ENCODE measurements around the gene MCM10.
A peak's percentile ranks its signal among the peaks of the same experiment; 100 is the strongest.
"Not testable (repeated sequence)": the region's sequence is repeated elsewhere in the genome, so short reads cannot be mapped to it uniquely, and the experiment has no call there.

Gene MCM10

DNA sequence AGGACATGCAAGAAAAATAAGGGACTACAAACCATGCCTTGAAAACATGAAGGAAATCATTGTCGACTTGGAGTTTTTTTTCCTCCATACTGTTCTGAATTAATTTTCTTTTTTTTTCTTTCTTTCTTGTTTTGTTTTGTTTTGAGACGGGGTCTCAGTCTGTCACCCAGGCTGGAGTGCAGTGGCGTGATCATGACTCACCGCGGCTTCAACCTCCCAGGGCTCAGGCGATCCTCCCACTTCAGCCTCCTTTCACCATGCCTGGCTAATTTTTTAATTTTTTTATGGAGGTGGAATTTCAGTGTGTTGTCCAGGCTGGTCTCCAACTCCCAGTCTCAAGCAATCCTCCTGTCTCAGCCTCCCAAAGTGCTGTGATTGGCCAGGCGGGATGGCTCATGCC, 61.2 kb downstream of the MCM10 start:
- DNase-seq = no peak

- DNase-seq = no peak
These were observed 61.9 kb downstream of the MCM10 start for GRCh38 chr10:13223241-13223640.

GRCh38 chr10:13224210-13224995, 63.0 kb downstream of the MCM10 start:
- DNase-seq = no peak

GRCh38 chr10:13225601-13226000, 64.2 kb downstream of the MCM10 start:
- no peak for DNase-seq

DNA sequence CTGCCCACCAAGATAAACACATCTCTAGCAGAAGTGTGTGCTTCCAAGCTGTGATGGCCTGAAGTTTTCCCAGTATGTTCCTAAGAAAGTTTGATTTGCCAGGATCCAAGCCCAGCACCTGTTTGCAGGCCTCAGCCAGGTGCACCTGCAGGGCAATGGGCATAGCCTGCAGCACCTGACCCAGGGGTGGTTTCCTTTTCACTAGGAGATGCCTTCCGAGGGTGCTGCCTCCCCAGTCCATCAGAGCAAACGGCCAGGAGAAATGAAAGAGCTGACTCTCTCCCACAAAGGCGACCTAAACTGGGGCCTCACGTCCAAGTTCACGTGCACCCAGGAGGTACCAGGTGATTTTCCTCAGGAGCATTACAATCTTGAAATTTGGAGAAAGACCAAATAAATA, 65.7 kb downstream of the MCM10 start:
- DNase-seq = no peak

DNA sequence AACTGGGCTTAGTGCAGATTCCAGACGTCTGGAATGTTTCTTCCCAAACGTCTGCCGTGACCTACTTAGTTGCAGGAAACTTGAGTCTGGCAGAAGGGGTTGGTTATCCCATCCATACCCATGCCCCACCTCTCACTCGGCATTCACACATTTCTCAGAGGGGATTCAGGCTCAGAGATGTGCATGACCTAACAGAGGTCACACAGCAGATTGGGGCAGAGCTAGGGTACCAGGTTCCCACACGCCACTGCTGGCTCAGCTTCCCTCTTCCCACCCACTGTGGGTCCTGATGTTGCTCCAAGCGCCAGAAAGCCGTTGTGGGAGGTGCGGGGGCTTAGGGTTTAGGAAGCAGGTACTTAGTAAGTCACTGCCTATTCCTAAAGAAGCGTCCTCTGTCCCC, 69.8 kb downstream of the MCM10 start:
- no peak for DNase-seq

DNA sequence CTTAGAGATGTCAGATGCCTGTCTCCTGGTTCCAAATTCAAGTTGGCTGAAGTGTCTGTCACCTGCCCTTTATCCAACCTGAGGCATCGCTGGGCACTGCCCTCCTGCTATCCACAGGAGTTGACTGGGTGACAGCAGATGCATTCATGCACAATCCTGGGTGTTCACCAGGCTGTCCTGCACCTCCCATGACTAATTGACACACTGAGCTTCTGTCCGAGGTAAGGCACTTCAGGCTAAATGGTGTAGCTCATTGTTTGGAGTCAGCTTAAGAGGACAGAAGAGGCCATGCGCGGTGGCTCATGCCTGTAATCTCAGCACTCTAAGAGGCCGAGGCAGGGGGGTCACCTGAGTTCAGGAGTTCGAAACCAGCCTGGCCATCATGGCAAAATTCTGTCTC, 70.5 kb downstream of the MCM10 start:
- peak; percentile 58 for DNase-seq

- no peak for DNase-seq
These were observed 72.0 kb downstream of the MCM10 start for GRCh38 chr10:13233358-13233757.

DNA sequence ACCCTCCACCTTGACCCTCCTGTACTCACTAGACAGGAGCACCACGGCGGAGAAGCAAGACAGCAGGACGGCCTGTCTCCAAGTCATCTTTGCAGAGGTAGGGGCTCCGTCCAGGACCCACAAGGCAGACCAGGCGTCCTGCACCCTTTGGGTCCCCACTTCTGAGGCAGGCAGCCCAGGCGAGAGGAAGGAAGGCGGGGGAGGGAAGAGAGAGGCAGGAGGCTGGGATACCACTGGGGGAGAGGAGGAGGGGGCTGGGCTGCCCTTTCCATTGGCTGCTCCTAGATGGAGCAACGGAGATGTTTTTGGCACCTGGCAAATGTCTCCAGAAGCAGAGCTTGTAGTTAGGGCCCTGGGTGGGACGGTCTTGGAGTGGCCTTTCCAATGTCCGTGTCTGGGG, 72.8 kb downstream of the MCM10 start, which contains the start of gene UCMA:
Gene UCMA, minus strand, starts transcription at position 203 of the 400 bp plus-strand sequence. Its CDS starts 116 bp downstream, at position 87.
- no peak for DNase-seq

- DNase-seq = not testable (repeated sequence)
These were observed 73.4 kb downstream of the MCM10 start for GRCh38 chr10:13234736-13235135.

DNA sequence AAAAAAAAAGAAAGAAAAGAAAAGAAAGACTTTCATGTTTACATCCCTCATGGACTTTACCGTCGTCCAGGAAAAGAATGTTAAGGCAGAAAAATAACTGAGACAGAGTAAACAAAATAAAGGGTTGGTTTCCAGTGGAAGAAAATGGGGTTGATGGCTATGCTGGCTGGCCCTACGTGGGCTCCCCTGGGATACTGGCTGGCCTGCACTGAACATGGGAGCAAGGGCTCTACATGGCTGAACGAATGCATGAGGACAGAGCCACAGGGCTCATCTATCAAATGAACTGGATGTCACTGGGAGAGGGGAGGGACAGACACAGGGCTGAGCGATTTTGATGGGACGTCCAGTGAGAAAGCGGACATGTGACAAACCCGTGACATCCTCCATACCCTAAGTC, 75.3 kb downstream of the MCM10 start:
- DNase-seq = no peak

DNA sequence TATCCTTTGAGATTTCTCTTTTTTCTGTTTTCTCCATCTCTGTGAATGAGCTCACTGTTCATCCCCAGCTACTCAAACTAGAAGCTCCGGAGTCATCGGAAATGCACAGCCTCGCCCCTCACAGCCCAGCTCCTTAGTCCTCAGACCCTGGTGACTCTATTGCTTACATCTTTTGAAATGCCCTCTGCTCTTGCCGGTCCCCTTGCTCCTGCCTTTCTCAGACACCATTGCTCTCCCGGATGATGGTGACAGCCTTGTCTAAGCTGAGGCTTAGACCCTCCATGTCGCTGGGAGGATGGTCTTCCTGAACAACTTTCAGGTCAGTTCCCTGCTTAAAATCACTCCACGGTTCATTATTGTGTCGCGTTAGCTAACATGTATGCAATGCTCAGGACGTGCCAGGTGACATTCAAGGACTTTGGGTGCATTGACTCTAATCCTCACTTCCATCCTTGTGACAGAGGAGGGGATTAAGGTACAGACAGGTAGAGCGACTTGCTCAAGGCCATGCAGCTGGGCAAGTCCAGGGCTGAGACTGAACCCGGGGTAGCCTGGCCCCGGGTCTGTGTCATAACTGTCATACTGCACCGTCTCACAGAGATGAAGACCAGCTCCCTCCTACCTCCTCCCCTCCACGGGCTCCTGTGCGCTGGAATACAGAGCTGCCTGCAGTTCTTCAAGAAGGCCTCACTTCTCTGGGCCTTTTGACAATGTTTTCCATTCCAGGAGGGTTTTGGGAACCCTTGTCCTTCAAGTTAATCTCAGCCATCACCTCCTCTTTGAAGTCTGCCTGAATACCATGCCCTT, 77.1 kb downstream of the MCM10 start:
- DNase-seq = no peak

- no peak for DNase-seq
These were observed 78.6 kb downstream of the MCM10 start for GRCh38 chr10:13239923-13240322.

GRCh38 chr10:13241613-13242012, 80.3 kb downstream of the MCM10 start:
- DNase-seq = no peak

GRCh38 chr10:13242260-13242659, 80.9 kb downstream of the MCM10 start:
- not testable (repeated sequence) for DNase-seq

DNA sequence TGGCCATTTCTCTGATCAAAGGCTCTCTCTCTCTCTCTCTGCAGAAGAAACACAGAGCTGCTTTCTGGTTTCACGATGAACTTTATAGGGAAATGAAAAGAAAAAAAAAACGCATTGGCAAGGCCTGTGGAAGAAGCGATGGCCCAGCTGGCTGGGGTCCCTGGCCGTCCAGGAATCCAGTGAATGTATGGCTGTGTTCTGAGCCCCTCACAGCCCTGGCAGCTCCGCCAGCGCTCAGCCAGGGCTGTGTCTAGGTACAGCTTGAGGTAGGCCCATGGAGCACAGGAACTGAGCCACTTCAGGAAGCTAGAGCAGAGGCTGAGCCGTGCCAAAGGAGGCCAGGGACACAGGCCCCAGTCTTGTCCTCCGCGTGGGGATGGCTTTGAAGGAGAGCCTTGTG, 85.9 kb downstream of the MCM10 start:
- no peak for DNase-seq

DNA sequence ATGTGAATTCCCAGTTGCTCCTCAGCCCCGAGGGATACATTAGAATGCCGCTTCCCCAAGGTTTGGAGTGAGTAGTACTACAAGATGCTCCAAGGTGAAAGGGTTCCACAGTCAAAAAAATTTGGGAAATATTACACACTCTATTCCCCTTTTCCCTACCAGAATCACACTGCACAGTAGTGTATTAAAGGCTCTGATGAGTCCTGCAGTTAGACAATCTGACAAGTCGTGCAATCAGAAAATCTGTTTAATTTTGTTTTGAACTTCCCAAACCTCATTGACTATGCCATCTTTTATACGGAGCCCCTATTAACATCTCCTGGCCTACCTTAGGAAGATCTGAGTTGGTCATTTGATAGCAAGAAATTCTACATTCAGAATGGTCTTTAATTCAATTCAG, 86.4 kb downstream of the MCM10 start:
- no peak for DNase-seq

DNA sequence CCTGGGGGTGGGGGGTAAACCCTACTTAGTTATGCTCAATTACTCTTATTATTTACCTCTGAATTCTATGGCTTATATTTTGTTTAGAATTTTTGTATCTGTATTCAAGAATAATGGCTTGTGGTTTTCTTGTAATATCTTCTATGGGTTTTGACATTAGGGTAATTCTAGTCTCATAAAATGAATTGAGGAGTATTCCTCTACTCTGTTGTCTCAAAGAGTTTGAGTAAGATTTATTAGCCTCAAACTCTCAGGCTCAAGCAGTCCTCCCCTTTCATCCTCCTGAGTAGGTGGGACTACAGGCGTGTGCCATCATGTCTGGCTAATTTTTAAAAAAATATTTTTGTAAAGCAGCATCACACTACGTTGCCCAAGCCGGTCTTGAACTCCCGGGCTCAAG, 92.4 kb downstream of the MCM10 start:
- DNase-seq = no peak

- DNase-seq = no peak
These were observed 95.3 kb downstream of the MCM10 start for GRCh38 chr10:13256627-13257026.

DNA sequence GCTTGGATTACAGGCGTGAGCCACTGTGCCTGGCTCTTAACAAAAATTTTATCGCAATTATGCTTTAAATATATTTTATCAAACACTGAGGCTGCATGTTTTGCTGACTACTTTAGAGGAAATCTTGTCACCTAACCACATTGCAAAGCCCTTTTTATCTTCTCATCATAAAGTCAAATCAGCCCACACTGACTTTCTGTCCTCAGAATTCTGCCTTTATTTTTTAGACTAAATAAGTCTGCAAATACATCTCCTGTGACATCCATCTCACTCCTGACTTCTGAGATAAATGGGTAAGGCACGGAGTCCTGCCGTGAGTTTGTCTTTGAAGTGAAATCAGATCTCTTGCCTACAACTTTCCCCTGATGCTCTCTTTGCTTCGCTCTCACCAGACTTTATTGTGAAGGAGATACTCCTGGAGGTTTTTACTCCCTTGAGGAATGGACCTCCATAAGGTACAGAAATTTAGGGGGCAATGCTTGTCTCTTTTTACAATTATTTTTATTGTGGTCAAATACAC, 96.3 kb downstream of the MCM10 start:
- DNase-seq = no peak

All from DMS53 (cell line).